Endothelial cell (in vitro differentiated cells): ENCODE measurements around the gene ADTRP. TPM values are rescaled to one million over a fixed set of nuclear protein-coding genes. Genes with fewer than 3 reads are reported as not detected.

Experiments used
- DNase-seq: peaks from one replicate; pipeline ENCODE4 v3.0.0; 2021; ENCODE audit warnings: low spot score
- H3K27ac Mint-ChIP-seq: one replicate; pipeline ENCODE4 v1.8.0; 2021; ENCODE audit warnings: mixed read lengths, inconsistent platforms; ENCODE audit not compliant: unreplicated experiment
- H3K27me3 Mint-ChIP-seq: one replicate; pipeline ENCODE4 v1.8.0; 2021; ENCODE audit warnings: mild to moderate bottlenecking, moderate library complexity, mixed read lengths, inconsistent platforms; ENCODE audit not compliant: unreplicated experiment
- H3K36me3 Mint-ChIP-seq: one replicate; pipeline ENCODE4 v1.8.0; 2021; ENCODE audit warnings: mild to moderate bottlenecking, low read depth, mixed read lengths, inconsistent platforms; ENCODE audit not compliant: unreplicated experiment
- H3K4me1 Mint-ChIP-seq: one replicate; pipeline ENCODE4 v1.8.0; 2021; ENCODE audit warnings: mild to moderate bottlenecking, mixed read lengths, inconsistent platforms; ENCODE audit not compliant: unreplicated experiment
- H3K4me3 Mint-ChIP-seq: one replicate; pipeline ENCODE4 v1.8.0; 2021; ENCODE audit warnings: mild to moderate bottlenecking, mixed read lengths, inconsistent platforms; ENCODE audit not compliant: unreplicated experiment
- H3K9me3 Mint-ChIP-seq: one replicate; pipeline ENCODE4 v1.8.0; 2021; ENCODE audit warnings: mixed read lengths, inconsistent platforms; ENCODE audit not compliant: unreplicated experiment
- total RNA-seq: library from RNA; stranded (reverse); fragmentation: NEBNext Ultra II Directional; extraction: Animal tissue kit (Norgen Biotek cat#: 25700); gene quantifications from one replicate; pipeline ENCODE4 v1.2.1, GENCODE V29; 2021; ENCODE audit not compliant: unreplicated experiment
- TF ChIP-seq, protein P1 (sequence below): fragments of 200-600 bp; sonication (generic); IDR thresholded peaks from one replicate; pipeline ENCODE4 v1.5.0; 2021; ENCODE audit warnings: antibody characterized with exemption; ENCODE audit not compliant: unreplicated experiment

ADTRP gene
- total RNA-seq, 1 donor from 2014 or later: not detected

DNA sequence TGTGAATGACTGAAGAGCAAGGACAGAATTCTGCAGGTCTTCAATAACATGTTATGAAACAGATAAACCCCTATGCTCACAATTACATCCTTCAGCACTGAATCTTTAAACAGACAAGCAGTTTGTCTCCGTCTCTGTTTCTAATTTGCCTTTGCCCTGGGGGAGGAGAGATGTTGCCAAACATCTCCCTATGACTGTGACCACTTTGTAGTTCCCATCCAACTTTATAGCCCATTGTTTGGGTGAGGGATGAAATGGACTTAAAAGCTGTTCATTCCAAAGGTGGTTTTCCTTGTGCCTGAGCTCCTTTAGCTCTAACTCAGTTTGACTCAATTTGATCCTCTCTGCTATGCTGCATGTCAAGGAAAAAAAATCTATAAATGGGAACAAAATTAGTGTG is 19.5 kb upstream of the ADTRP start:
- Mint-ChIP-seq H3K4me3 (no peak overlapping the region), H3K9me3 (no peaks in the 10 kb centered on the region), H3K4me1 (peaks cover 2% of the 10 kb centered on the region), H3K27ac (no peak overlapping the region), H3K36me3 (no peaks in the 10 kb centered on the region), H3K27me3 (no peaks in the 10 kb centered on the region)
- no peak for DNase-seq
- TF ChIP-seq, protein P1, sequence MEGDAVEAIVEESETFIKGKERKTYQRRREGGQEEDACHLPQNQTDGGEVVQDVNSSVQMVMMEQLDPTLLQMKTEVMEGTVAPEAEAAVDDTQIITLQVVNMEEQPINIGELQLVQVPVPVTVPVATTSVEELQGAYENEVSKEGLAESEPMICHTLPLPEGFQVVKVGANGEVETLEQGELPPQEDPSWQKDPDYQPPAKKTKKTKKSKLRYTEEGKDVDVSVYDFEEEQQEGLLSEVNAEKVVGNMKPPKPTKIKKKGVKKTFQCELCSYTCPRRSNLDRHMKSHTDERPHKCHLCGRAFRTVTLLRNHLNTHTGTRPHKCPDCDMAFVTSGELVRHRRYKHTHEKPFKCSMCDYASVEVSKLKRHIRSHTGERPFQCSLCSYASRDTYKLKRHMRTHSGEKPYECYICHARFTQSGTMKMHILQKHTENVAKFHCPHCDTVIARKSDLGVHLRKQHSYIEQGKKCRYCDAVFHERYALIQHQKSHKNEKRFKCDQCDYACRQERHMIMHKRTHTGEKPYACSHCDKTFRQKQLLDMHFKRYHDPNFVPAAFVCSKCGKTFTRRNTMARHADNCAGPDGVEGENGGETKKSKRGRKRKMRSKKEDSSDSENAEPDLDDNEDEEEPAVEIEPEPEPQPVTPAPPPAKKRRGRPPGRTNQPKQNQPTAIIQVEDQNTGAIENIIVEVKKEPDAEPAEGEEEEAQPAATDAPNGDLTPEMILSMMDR: no peak

DNA sequence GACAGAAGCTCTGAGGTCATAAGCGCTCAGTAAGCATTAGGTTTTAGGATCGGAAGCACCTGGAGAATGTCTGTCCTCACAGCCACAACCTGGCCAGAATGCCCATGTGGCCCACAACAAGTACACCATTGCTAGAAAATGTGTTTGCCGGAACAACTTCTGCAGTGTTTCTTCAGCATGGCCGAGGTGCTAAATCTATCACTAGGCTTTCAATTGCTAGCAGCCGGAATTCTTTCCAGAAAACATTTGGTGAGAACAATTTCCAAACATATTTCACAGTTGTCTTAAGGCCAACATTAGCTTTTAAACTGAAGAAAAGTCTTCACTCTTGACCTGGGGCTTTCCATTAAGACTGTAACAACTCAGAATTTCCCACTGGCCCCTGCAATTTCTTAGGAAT is 18.2 kb upstream of the ADTRP start:
- Mint-ChIP-seq H3K4me3 (no peak overlapping the region), H3K9me3 (no peaks in the 10 kb centered on the region), H3K27me3 (no peaks in the 10 kb centered on the region), H3K27ac (no peak overlapping the region), H3K4me1 (peaks cover 7% of the 10 kb centered on the region), H3K36me3 (no peaks in the 10 kb centered on the region)
- TF ChIP-seq, protein P1: no peak
- DNase-seq: no peak

DNA sequence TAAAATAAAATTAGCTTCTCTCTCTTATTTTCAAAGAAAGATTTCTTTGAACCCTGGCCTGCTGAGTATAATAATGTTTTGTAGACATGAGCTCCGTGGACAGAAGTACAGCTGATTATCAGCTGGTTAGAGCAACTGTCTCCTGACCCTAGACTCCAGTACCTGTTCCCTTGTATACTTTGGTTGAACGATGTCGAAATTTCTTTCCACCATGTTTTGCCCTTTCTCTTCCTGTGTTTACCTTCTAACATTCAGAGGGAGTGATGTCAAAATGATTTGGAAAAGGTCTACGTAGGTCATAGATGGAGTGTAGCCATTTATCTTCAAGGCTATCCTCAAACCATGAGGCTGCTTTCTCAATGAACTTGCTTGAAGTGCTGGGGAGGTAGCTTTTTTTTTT is 16.8 kb upstream of the ADTRP start:
- peaks cover 7% of the 10 kb centered on the region for H3K4me1 Mint-ChIP-seq
- H3K27ac Mint-ChIP-seq: no peak overlapping the region
- no peaks in the 10 kb centered on the region for H3K27me3 Mint-ChIP-seq

DNA sequence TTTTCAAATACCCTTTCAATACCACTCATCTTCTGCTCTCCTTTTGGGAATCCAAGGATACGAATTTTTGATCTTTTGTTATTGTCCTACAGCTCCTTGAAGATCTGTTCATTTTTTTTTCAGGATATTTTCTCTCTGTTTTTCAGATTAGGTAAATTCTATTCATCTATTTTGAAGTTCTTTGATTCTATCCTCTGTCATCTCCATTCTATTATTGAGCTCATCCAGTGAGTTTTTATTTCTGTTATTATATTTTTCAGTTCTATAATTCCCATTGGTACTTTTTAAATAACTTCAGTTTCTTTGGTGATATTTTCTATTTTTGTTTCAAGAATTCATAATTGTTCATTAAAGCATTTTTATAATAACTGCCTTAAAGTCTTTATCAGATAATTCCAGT is 14.7 kb upstream of the ADTRP start:
- H3K9me3 Mint-ChIP-seq: no peaks in the 10 kb centered on the region
- no peak overlapping the region for H3K4me3 Mint-ChIP-seq
- peak overlapping the region; percentile 45 for H3K27ac Mint-ChIP-seq
- H3K4me1 Mint-ChIP-seq: peaks cover 7% of the 10 kb centered on the region
- H3K27me3 Mint-ChIP-seq: no peaks in the 10 kb centered on the region
- no peak for DNase-seq
- TF ChIP-seq, protein P1: no peak
- no peaks in the 10 kb centered on the region for H3K36me3 Mint-ChIP-seq

More for the DNA sequence above, 16.8 kb upstream of the ADTRP start:
- no peak for DNase-seq
- TF ChIP-seq, protein P1: no peak
- H3K4me3 Mint-ChIP-seq: no peak overlapping the region
- no peaks in the 10 kb centered on the region for H3K36me3 Mint-ChIP-seq
- H3K9me3 Mint-ChIP-seq: no peaks in the 10 kb centered on the region

DNA sequence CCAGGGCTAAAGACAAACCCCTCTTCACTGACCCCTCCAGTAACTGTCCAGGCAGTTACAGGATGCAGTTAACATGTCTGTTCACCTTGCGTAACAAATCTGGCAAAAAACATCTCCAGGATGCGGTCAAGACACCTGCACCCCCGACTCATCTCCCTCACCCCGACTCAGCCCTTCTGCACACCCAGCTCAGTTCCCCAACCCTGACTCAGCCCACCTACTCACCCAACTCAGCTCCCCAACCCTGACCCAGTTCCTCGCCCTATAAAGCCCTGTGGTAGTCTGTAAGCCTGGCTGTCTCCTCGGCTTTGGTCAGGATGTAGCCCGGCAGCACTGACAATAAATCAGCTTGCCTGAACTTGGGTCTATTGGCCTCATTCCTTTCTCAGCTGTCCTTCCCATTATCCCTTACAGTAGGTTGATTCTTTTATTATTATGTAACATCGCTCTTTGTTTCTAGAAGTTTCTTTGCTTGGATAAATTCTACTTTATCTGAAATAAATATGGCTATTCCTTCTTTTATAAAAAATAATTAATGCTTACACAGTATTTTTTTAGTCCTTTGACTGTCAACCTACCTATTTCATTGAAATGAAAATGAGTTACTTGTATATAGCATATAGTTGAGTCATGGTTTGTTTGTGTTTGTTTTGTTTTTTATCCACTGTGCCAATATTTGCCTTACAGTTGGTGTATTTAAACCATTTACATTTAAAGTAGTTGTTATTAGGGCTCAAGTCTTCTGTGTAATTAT is 12.9 kb upstream of the ADTRP start:
- no peak for DNase-seq
- no peak overlapping the region for H3K4me3 Mint-ChIP-seq

More for the DNA sequence above, 12.9 kb upstream of the ADTRP start:
- H3K27me3 Mint-ChIP-seq: no peaks in the 10 kb centered on the region
- TF ChIP-seq, protein P1: no peak
- no peaks in the 10 kb centered on the region for H3K9me3 Mint-ChIP-seq
- peaks cover 7% of the 10 kb centered on the region for H3K4me1 Mint-ChIP-seq
- no peak overlapping the region for H3K27ac Mint-ChIP-seq
- no peaks in the 10 kb centered on the region for H3K36me3 Mint-ChIP-seq
